GM12872 (cell line): ENCODE data around the gene KANK2.

Experiments used
- TF ChIP-seq, protein P1 (sequence below): IDR thresholded peaks from 3 replicates; pipeline ENCODE4 v1.5.1; 2011; ENCODE audit warnings: low read depth, mild to moderate bottlenecking, low read length, moderate library complexity; ENCODE audit not compliant: insufficient read depth

The KANK2 gene

DNA sequence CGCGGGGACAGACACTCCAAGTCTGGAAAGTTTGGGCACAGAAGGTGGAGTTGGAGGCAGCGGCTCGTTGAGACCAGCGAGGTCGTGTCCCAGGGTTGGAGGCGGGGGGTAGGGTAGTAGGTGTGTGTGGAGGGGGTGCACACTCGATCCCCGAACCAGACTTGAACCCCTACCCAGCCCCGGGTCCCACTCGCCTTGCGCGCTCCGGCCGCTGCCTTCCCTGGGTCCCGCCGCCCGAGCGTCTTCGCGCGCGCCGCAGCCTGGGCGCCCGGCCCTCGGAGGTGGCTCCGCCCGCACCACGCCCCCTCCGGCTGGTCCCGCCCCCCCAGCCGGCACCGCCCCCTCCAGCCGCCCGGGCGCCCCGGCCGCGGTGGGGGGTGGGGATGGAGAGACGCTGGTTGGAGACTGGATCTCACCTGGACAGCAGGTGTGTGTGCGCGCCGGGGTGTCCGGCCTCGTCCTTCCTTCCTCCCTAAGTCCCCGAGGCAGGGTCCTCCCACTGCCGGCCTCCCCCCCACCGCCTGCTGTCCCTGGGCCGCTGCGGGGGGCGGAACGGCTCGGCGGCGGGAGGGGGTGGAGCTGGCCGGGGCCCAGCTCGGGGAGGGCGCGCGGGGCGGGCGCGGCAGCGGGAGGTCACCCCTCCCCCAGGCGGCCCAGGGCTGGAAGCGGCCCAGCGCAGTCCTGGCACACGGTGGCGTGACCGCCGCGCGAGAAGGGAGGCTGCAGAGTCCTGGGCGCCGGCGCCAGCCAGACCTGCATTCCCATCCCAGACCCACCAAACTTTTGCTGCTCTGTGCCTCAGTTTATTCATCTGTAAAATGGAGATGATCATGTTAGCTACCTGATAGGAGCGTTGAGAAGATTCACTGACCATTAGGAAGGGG, at the start of gene KANK2:
KANK2 (minus strand) TSS at position 255 of the 884 bp plus-strand sequence. CDS start 3,034 bp downstream, outside the sequence.
- TF ChIP-seq, protein P1, sequence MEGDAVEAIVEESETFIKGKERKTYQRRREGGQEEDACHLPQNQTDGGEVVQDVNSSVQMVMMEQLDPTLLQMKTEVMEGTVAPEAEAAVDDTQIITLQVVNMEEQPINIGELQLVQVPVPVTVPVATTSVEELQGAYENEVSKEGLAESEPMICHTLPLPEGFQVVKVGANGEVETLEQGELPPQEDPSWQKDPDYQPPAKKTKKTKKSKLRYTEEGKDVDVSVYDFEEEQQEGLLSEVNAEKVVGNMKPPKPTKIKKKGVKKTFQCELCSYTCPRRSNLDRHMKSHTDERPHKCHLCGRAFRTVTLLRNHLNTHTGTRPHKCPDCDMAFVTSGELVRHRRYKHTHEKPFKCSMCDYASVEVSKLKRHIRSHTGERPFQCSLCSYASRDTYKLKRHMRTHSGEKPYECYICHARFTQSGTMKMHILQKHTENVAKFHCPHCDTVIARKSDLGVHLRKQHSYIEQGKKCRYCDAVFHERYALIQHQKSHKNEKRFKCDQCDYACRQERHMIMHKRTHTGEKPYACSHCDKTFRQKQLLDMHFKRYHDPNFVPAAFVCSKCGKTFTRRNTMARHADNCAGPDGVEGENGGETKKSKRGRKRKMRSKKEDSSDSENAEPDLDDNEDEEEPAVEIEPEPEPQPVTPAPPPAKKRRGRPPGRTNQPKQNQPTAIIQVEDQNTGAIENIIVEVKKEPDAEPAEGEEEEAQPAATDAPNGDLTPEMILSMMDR: no peak

DNA sequence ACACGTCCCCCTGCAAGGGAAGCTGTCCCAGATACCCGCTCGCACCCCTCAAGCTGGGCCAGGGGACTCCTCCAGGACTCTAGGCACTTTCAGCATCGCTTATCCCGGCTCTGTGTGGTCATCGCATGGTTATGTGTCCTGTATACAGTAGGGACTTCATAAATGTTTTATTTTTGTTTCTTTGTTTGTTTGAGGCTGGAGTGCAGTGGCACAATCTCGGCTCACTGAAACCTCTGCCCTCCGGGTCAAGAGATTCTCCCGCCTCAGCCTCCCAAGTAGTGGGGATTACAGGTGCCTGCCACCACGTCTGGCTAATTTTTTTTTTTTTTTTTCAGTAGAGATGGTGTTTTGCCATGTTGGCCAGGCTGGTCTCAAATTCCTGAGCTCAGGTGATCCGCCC, 49.6 kb upstream of the KANK2 start:
- TF ChIP-seq, protein P1: no peak

DNA sequence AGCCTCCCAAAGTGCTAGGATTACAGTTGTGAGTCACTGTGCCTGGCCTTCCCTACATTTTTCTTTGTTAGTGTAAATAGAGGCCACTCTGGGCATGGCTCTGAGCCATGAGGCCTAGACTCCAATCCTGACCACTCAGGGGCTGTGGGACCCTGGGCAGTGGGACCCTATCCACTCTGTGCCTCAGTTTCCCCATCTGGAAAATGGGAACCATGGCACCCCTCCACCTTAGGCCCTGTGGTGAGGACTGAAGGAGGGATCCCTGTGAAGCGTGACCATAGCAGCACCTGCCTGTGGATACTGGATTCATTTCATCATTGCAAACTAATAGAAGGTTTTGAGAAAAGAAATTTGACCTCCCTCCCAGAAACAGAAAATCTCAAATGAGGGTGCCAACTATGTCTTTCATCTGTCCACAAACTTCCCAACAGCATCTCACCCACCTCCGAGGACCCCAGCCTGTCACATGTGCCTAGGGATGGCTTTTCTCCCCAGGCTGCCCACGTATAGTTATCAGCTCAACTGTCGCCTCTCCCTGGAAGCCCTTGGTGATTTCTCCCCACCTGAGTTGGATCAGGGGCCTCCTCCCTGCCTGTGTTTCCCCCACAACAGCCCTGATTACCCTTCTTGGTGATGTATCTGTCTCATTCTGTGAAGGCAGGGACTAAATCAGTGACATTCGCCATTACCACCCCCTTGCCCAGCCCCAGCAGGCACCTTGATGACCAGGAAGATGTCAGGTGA, 47.7 kb upstream of the KANK2 start:
- TF ChIP-seq, protein P1: no peak

DNA sequence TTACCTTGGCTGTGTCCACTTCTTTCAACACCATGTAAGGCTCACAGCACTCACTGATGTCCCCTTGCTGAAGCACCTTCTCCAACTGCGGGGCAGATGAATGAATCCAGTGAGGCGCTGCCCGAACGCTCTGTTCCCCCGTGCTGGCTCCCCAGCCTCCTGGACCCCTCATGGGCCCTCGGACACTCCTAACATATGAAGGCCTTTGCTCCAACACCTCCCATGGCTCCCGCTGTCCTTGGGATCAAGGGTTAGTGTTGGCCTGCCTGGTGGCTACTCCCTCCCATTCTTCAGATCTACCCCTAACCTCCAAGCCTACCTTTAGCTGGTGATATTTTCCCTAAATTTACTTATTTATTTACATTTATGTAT, 46.4 kb upstream of the KANK2 start:
- TF ChIP-seq, protein P1: no peak

DNA sequence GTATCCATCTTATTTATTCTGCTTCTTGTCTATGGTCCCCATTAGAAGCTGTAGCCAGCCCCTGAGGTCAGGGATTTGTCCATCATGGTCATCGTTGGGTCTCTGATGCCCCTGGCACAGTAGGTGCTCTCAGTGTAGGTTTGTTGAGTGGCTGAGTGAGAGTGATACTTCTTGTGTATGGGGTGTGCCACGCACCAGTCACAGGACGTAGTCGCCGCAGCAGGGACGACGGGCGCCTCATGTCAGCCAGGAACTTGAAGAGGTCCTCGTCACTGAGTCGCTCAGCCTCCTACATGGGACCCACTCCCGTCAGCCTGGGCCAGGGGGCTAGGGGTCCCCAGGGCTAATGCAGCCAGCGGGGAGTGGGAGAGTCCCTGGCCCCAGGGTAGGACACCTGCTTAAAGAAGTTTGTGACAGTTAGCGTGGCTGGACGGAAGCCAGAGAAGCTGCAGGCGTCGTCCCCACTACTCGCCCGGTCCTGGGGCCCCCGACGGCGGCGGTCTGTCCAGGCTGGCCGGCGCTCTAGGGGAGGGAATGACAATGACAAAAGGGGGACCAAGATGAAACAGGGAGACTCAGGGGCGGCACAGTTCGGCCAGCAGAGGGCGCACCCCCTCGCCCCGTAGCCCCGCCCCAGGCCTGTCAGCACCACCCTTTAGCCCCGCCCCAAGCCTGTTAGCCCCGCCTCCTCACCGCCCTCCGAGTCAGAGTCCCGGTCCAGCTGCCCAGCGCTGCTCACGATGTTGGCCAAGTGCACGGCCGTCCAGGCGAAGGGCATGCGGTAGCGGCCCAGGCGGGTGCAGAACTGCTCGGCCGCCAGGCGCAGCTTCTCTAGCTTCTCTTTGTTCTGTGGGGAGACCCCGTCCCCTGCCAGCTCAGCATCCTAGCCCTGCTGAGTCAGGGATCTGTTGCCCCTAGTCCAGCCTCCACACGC, 45.8 kb upstream of the KANK2 start:
- TF ChIP-seq, protein P1: peak; percentile 78

DNA sequence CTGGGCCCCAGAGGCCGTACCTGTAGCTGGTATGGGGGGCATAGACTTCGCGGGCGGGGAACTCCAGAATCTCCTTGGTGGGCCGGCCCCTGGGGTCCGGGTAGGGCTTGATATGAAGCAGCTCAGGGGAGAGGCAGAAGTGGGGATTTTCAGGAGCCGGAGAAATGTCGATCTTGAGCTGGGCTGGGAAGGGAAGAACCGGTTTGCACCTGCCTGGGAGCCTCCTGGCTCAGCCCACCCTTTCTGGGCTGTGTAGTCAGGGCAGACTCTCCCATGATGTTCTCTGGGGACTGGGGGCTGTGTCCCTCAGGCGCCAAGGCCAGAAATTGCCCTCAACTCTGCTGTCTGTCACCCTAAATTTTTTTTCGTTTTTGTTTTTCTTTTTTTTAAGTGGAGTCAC, 44.7 kb upstream of the KANK2 start:
- TF ChIP-seq, protein P1: no peak
